AG09319 (cell line): ENCODE results near the gene NUDT21.

Experiments used
- DNase-seq: peaks from one replicate; pipeline ENCODE4 v3.0.0-alpha.2; 2010; ENCODE audit warnings: low read depth; ENCODE audit errors: extremely low read depth
- TF ChIP-seq, protein P1 (sequence below): IDR thresholded peaks from 2 replicates; pipeline ENCODE4 v1.5.1; 2011; ENCODE audit warnings: low read depth, mild to moderate bottlenecking, inconsistent platforms, low read length, moderate library complexity

The NUDT21 gene

DNA sequence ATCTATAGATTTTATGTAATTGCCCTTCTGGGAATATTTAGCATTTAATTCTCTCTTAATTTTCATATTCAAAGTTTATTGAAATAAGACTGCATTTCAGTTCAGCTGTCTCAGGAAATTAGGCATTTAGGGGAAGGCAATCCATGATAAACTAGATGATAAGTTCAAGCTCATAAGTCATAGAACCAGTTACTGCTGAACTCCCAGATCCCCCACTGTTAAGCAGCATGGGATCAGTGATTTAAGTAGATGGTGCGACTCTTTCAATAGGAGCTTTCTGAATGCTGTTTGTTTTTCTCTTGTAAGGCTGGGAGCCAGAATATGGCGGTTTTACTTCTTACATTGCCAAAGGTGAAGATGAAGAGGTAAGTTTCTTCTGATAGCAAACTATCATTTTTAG is 24.1 kb upstream of the NUDT21 start:
- no peak for DNase-seq
- TF ChIP-seq, protein P1, sequence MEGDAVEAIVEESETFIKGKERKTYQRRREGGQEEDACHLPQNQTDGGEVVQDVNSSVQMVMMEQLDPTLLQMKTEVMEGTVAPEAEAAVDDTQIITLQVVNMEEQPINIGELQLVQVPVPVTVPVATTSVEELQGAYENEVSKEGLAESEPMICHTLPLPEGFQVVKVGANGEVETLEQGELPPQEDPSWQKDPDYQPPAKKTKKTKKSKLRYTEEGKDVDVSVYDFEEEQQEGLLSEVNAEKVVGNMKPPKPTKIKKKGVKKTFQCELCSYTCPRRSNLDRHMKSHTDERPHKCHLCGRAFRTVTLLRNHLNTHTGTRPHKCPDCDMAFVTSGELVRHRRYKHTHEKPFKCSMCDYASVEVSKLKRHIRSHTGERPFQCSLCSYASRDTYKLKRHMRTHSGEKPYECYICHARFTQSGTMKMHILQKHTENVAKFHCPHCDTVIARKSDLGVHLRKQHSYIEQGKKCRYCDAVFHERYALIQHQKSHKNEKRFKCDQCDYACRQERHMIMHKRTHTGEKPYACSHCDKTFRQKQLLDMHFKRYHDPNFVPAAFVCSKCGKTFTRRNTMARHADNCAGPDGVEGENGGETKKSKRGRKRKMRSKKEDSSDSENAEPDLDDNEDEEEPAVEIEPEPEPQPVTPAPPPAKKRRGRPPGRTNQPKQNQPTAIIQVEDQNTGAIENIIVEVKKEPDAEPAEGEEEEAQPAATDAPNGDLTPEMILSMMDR: no peak

- DNase-seq: no peak
- TF ChIP-seq, protein P1: no peak
Observed at GRCh38 chr16:56470666-56471065, 19.5 kb upstream of the NUDT21 start.

DNA sequence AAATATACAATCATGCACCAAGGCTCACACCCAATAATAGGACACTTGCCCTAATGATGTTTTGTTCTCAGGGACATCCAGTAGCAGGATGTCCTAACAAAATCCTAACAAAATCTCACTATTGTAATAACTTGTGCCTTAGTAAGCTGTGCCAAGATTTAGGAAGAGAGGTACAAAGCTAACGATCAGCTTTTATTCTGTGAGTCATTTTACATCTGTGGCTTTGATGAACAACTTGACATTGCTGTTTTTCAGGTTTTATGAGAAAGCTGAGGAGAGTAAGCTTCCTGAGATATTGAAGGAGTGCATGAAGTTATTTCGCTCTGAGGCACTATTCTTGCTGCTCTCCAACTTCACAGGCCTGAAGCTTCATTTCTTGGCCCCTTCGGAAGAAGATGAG is 19.1 kb upstream of the NUDT21 start:
- DNase-seq: no peak

DNA sequence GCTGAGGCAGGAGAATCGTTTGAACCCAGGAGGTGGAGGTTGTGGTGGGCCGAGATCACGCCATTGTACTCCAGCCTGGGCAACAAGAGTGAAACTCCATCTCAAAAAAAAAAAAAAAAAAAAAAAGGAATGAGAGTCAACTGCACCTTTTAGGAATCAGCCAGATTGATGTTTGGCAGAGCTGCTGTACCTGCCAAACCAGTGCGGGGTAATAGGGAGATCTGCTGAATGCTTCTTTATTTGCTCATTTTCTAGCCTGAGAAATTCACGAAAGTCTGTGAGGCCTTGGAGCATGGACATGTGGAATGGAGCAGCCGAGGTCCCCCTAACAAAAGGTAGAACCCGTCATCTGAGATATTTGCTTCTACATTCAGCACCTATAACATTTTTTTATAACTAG is 18.6 kb upstream of the NUDT21 start:
- DNase-seq: no peak
- TF ChIP-seq, protein P1: no peak

More for the DNA sequence above, 19.1 kb upstream of the NUDT21 start:
- TF ChIP-seq, protein P1: no peak

- TF ChIP-seq, protein P1: no peak
- DNase-seq: no peak
Observed at GRCh38 chr16:56468800-56469199, 17.7 kb upstream of the NUDT21 start.

DNA sequence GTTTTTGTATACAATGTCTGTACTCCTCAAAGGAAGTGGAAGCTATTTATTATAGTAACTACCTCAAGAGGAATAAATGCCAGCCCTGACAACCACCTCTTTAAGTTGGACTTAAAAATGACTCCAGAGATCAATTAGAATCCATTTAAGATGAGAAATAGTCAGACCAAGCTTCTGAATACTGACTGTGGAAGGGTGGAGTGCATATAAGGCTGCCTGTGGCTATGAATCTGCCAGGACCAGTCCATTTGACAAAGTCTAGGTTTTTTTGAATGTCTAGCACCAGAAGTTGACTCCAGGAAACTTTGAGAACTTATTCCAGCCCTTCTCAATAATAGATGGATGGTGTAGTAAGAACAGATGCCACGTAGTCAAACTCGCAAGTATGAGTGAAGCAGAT is 15.2 kb upstream of the NUDT21 start:
- no peak for DNase-seq
- TF ChIP-seq, protein P1: no peak

GRCh38 chr16:56463153-56463552 is 12.0 kb upstream of the NUDT21 start:
- TF ChIP-seq, protein P1: no peak
- no peak for DNase-seq
